Glutamatergic neuron (in vitro differentiated cells): ENCODE measurements around the gene CIAPIN1. TPM values are rescaled to one million over a fixed set of nuclear protein-coding genes. Genes with fewer than 3 reads are reported as not detected.
A peak's percentile ranks its signal among the peaks of the same experiment; 100 is the strongest.

Experiments used
- DNase-seq: peaks from one replicate; pipeline ENCODE4 v3.0.0; 2022
- H3K27ac Mint-ChIP-seq: one replicate; pipeline ENCODE4 v1.8.0; 2020; ENCODE audit warnings: mild to moderate bottlenecking, mixed read lengths, inconsistent platforms; ENCODE audit not compliant: unreplicated experiment
- H3K27me3 Mint-ChIP-seq: one replicate; pipeline ENCODE4 v1.8.0; 2020; ENCODE audit warnings: mild to moderate bottlenecking, moderate library complexity, mixed read lengths, inconsistent platforms; ENCODE audit not compliant: unreplicated experiment
- H3K36me3 Mint-ChIP-seq: one replicate; pipeline ENCODE4 v1.8.0; 2020; ENCODE audit warnings: mild to moderate bottlenecking, mixed read lengths, inconsistent platforms; ENCODE audit not compliant: unreplicated experiment
- H3K4me1 Mint-ChIP-seq: one replicate; pipeline ENCODE4 v1.8.0; 2020; ENCODE audit warnings: mild to moderate bottlenecking, low read depth, mixed read lengths, inconsistent platforms; ENCODE audit not compliant: unreplicated experiment
- H3K4me3 Mint-ChIP-seq: one replicate; pipeline ENCODE4 v1.8.0; 2020; ENCODE audit warnings: mild to moderate bottlenecking, mixed read lengths, inconsistent platforms; ENCODE audit not compliant: unreplicated experiment
- H3K9me3 Mint-ChIP-seq: one replicate; pipeline ENCODE4 v1.8.0; 2020; ENCODE audit warnings: mild to moderate bottlenecking, moderate library complexity, mixed read lengths, inconsistent platforms; ENCODE audit not compliant: unreplicated experiment
- CTCF ChIP-seq: fragments of 200-600 bp; sonication (generic); IDR thresholded peaks from one replicate; pipeline ENCODE4 v1.5.0; 2021; ENCODE audit not compliant: partially characterized antibody, unreplicated experiment
- total RNA-seq: library from RNA; stranded (reverse); fragmentation: NEBNext Ultra II Directional; extraction: Animal tissue kit (Norgen Biotek cat#: 25700); gene quantifications from one replicate; pipeline ENCODE4 v1.2.1, GENCODE V29; 2021; ENCODE audit not compliant: unreplicated experiment

The CIAPIN1 gene
- total RNA-seq, 1 donor from 2014 or later, result 129 TPM

- no peaks in the 10 kb centered on the region for H3K27me3 Mint-ChIP-seq
- TF ChIP-seq CTCF, result no peak
- H3K4me1 Mint-ChIP-seq, result no peaks in the 10 kb centered on the region
- peaks cover 4% of the 10 kb centered on the region for H3K36me3 Mint-ChIP-seq
- no peak for DNase-seq
- peaks cover 3% of the 10 kb centered on the region for H3K9me3 Mint-ChIP-seq
- H3K27ac Mint-ChIP-seq, result no peak overlapping the region
- no peak overlapping the region for H3K4me3 Mint-ChIP-seq
These were observed 19.4 kb downstream of the CIAPIN1 start for GRCh38 chr16:57427824-57428223.

GRCh38 chr16:57427307-57427706, 19.9 kb downstream of the CIAPIN1 start:
- Mint-ChIP-seq H3K27me3 (no peaks in the 10 kb centered on the region), H3K27ac (peak overlapping the region; percentile 41), H3K36me3 (peaks cover 4% of the 10 kb centered on the region), H3K9me3 (peaks cover 3% of the 10 kb centered on the region), H3K4me3 (no peak overlapping the region), H3K4me1 (no peaks in the 10 kb centered on the region)
- TF ChIP-seq CTCF, result no peak
- DNase-seq, result no peak

DNA sequence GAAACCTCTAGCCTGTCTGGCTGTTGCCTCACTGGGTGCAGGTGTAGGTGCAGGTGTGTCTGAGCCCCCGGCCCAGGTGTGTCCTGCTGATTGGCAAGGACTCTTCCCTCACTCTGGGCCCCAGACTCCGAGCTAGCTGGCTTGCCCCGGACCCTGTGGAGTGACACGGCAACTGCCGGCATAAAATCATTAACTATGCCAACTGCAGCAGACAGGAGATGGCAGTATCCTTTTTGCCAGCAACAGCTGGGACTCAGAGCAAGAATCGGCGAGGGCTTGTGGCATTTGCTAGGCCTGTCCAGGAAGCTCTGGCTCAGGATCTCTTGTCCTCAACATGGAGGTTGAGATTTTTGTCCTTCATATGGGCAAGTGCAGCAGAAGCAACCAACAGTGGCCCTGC, 20.8 kb downstream of the CIAPIN1 start:
- Mint-ChIP-seq H3K4me3 (no peak overlapping the region), H3K27me3 (no peaks in the 10 kb centered on the region), H3K27ac (no peak overlapping the region), H3K9me3 (peaks cover 3% of the 10 kb centered on the region), H3K4me1 (no peaks in the 10 kb centered on the region), H3K36me3 (peaks cover 4% of the 10 kb centered on the region)
- DNase-seq, result no peak
- TF ChIP-seq CTCF, result no peak

GRCh38 chr16:57424583-57424982, 22.6 kb downstream of the CIAPIN1 start:
- Mint-ChIP-seq H3K4me3 (no peak overlapping the region), H3K36me3 (peaks cover 4% of the 10 kb centered on the region), H3K4me1 (no peaks in the 10 kb centered on the region), H3K27me3 (no peaks in the 10 kb centered on the region), H3K9me3 (peaks cover 1% of the 10 kb centered on the region), H3K27ac (no peak overlapping the region)
- no peak for DNase-seq
- no peak for TF ChIP-seq CTCF

DNA sequence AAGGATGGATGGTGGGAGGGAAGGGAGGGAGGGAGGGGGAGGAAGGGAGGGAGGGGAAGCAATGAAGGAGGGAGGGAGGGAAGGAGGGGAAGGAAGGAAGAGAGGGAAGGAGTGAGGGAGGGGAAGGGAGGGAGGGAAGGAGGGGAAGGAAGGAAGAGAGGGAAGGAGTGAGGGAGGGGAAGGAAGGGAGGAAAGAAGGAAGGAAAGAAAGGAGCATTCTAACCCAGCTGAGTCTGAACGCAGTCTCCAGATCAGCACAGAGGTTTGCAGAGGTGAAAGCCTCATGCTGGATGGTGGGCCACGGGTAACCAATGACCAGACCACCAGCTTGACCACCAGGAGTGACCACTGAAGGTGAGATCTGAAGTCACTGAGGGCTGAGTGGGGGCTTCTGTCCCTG, 24.0 kb downstream of the CIAPIN1 start:
- H3K9me3 Mint-ChIP-seq, result peaks cover 1% of the 10 kb centered on the region
- H3K4me1 Mint-ChIP-seq, result peaks cover 4% of the 10 kb centered on the region
- no peak overlapping the region for H3K4me3 Mint-ChIP-seq
- H3K36me3 Mint-ChIP-seq, result peaks cover 4% of the 10 kb centered on the region
- TF ChIP-seq CTCF, result no peak
- no peak for DNase-seq
- peaks cover 2% of the 10 kb centered on the region for H3K27me3 Mint-ChIP-seq
- no peak overlapping the region for H3K27ac Mint-ChIP-seq
